KMS-11 (cell line): ENCODE measurements around the gene EFL1.

Experiments
- H2AFZ ChIP-seq: fragments of 200-600 bp; sonication (generic); 2 replicates; pipeline ENCODE4 v1.6.1; 2016; ENCODE audit warnings: antibody characterized with exemption, mixed run types, low read depth
- H3K27ac ChIP-seq: fragments of 200-600 bp; sonication (generic); 2 replicates; pipeline ENCODE4 v1.6.1; 2016; ENCODE audit warnings: mild to moderate bottlenecking, mixed run types
- H3K27me3 ChIP-seq: fragments of 200-600 bp; sonication (generic); 2 replicates; pipeline ENCODE4 v1.6.1; 2017; ENCODE audit warnings: mild to moderate bottlenecking, low read depth, mixed run types, moderate library complexity; ENCODE audit not compliant: insufficient read depth
- H3K36me3 ChIP-seq: fragments of 200-600 bp; sonication (generic); 2 replicates; pipeline ENCODE4 v1.6.1; 2017; ENCODE audit warnings: mild to moderate bottlenecking, mixed run types; ENCODE audit not compliant: insufficient read depth
- H3K4me1 ChIP-seq: fragments of 200-600 bp; sonication (generic); 2 replicates; pipeline ENCODE4 v1.6.1; 2016; ENCODE audit warnings: mild to moderate bottlenecking, low read depth, mixed run types; ENCODE audit not compliant: poor library complexity, severe bottlenecking
- H3K4me2 ChIP-seq: fragments of 200-600 bp; sonication (generic); 2 replicates; pipeline ENCODE4 v1.7.0; 2016; ENCODE audit warnings: mild to moderate bottlenecking, mixed run types
- H3K4me3 ChIP-seq: fragments of 200-600 bp; sonication (generic); IDR thresholded peaks from 2 replicates; pipeline ENCODE4 v1.6.1; 2017; ENCODE audit warnings: low read depth, low read length, mixed read lengths; ENCODE audit not compliant: insufficient read depth
- H3K79me2 ChIP-seq: fragments of 200-600 bp; sonication (generic); 2 replicates; pipeline ENCODE4 v1.6.1; 2016; ENCODE audit warnings: low read depth, mixed run types; ENCODE audit not compliant: insufficient read depth
- H3K9ac ChIP-seq: fragments of 200-600 bp; sonication (generic); 2 replicates; pipeline ENCODE4 v1.6.1; 2016; ENCODE audit warnings: mild to moderate bottlenecking, mixed run types
- H4K20me1 ChIP-seq: fragments of 200-600 bp; sonication (generic); 2 replicates; pipeline ENCODE4 v1.6.1; 2016; ENCODE audit warnings: mild to moderate bottlenecking, mixed run types; ENCODE audit not compliant: insufficient read depth
- TF ChIP-seq, protein P1 (sequence below): fragments of 200-600 bp; sonication (generic); conservative IDR thresholded peaks from 2 replicates; pipeline ENCODE4 v1.6.1; 2017; ENCODE audit warnings: low read depth, mild to moderate bottlenecking, antibody characterized with exemption, low read length, moderate library complexity, mixed read lengths

The EFL1 gene

DNA sequence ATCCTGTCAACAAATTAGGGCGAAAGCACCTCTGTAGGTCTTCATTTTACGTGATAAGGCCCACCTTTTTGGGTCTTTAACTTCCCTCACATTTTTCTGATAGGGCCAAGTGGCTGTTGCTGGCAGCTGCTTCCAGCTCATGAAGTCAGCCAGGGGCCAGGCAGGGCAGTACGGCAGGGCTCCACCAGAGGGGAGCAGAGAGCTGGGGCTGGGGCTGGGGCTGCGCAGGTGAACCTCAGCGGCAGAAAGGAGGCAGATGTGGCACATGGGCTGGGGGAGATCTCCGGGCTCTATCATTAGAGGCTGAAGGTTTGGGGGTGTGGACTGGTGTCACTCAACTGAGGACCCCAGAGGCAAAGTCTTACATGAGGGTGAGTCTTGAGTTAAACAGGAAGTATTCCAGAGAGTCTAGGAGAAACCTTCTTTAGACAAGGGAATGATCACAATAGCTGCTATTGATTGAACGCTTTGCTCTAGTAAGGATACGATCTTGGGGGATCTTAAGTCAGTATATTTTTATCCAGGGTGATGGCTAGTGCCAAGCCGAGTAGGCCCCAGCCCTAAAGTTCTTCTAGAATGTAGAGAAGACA lies 153.9 kb downstream of the EFL1 start:
- Histone ChIP-seq H3K36me3 (no peaks in the 10 kb centered on the region), H3K9ac (no peak overlapping the region), H2AFZ (no peak overlapping the region), H3K27ac (no peak overlapping the region), H3K4me1 (no peaks in the 10 kb centered on the region), H4K20me1 (no peaks in the 10 kb centered on the region), H3K4me3 (no peak overlapping the region), H3K4me2 (no peak overlapping the region), H3K79me2 (no peaks in the 10 kb centered on the region), H3K27me3 (no peaks in the 10 kb centered on the region)
- TF ChIP-seq, protein P1, sequence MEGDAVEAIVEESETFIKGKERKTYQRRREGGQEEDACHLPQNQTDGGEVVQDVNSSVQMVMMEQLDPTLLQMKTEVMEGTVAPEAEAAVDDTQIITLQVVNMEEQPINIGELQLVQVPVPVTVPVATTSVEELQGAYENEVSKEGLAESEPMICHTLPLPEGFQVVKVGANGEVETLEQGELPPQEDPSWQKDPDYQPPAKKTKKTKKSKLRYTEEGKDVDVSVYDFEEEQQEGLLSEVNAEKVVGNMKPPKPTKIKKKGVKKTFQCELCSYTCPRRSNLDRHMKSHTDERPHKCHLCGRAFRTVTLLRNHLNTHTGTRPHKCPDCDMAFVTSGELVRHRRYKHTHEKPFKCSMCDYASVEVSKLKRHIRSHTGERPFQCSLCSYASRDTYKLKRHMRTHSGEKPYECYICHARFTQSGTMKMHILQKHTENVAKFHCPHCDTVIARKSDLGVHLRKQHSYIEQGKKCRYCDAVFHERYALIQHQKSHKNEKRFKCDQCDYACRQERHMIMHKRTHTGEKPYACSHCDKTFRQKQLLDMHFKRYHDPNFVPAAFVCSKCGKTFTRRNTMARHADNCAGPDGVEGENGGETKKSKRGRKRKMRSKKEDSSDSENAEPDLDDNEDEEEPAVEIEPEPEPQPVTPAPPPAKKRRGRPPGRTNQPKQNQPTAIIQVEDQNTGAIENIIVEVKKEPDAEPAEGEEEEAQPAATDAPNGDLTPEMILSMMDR = peak; percentile 86

DNA sequence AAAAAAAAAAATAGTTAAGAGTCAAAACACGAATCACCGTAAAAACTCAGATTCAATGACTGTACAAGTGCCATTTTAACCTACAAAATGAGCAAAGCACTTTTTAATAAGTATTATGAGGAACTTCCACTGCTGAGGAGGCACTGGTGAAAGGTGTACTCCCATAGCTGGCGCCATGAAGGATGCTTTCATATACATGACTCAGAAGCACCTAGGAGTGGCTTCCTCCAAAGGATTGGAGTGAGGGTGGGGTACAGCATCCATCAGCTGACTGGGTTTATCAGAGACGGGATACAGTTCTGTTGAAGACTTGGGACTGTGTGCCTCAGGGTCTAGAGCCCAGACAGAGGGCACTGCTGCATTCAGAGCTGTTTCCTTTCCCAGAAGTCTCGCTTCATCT lies 155.9 kb downstream of the EFL1 start:
- no peaks in the 10 kb centered on the region for H3K79me2 ChIP-seq
- H3K36me3 ChIP-seq = no peaks in the 10 kb centered on the region
- H3K9ac ChIP-seq = no peak overlapping the region
- H3K4me3 ChIP-seq = no peak overlapping the region
- no peaks in the 10 kb centered on the region for H4K20me1 ChIP-seq
- no peaks in the 10 kb centered on the region for H3K27me3 ChIP-seq
- TF ChIP-seq, protein P1 = no peak
- H3K4me2 ChIP-seq = no peak overlapping the region
- H2AFZ ChIP-seq = no peak overlapping the region
- H3K4me1 ChIP-seq = no peaks in the 10 kb centered on the region
- no peak overlapping the region for H3K27ac ChIP-seq

DNA sequence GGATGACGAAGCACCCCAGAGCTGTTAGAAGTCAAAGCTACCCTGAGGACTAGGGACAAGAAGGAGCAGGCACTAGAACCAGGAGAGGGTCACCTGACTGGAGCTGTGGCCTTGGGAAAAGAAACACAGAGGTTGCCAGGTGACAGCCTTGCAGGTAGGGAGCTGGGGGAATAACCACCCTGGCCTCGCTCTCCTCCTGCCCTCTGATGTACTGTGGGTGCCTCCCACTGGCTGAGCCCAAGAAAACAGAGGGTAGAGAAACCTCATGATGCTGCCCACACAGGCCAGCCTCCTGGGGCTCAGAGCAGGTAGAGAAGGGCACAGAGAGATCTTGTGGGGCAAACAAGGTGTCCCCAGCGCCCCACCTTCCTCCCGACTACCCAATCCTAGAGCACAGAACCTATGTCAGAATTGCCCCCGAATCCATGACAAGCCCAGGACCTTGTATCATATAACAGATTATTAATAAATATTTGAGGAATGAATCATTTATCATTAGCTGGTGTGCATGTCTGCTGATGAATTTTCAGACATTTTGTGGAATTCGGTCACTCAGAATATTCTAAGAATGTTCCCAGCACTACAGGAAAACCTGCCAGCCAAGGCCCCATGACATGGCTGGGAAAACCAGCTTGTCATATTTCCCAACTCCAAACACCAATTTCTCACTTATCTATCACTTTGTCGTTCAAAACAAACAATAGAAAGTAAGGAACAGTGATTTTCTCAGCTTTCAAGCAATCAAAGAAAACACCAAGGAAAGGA lies 156.9 kb downstream of the EFL1 start:
- Histone ChIP-seq H3K79me2 (no peaks in the 10 kb centered on the region), H3K4me3 (no peak overlapping the region), H3K36me3 (no peaks in the 10 kb centered on the region), H2AFZ (no peak overlapping the region), H3K9ac (no peak overlapping the region), H4K20me1 (no peaks in the 10 kb centered on the region), H3K27me3 (no peaks in the 10 kb centered on the region), H3K27ac (no peak overlapping the region), H3K4me2 (no peak overlapping the region), H3K4me1 (no peaks in the 10 kb centered on the region)
- TF ChIP-seq, protein P1 = no peak

DNA sequence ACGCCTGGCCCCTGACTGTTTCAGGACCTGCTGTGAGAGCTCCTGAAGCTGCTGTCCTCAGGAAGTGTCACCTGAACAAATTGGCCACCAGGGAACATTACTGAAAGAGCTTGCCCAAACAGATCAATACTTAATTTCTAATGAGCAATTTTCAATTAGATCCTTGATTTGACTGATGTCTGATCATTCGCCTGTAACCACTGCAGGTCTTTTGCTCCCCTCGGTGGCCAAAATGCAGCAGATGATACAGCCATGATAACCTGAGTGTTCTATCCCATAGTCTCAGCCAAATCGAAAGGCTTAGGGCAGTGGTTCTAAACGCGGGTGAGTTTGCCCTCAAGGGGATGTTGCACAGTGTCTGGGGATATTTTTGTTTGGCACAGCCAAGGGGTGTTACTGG lies 159.1 kb downstream of the EFL1 start:
- Histone ChIP-seq H3K4me1 (no peaks in the 10 kb centered on the region), H3K36me3 (no peaks in the 10 kb centered on the region), H3K27ac (no peak overlapping the region), H3K27me3 (no peaks in the 10 kb centered on the region), H4K20me1 (no peaks in the 10 kb centered on the region), H2AFZ (no peak overlapping the region), H3K4me3 (no peak overlapping the region), H3K9ac (no peak overlapping the region), H3K4me2 (no peak overlapping the region), H3K79me2 (no peaks in the 10 kb centered on the region)
- TF ChIP-seq, protein P1 = no peak
